Glutamatergic neuron (in vitro differentiated cells): ENCODE data around the gene AKAP12. TPM values are rescaled to one million over a fixed set of nuclear protein-coding genes. Genes with fewer than 3 reads are reported as not detected.

Source experiments
- DNase-seq: peaks from one replicate; pipeline ENCODE4 v3.0.0; 2022
- H3K27ac Mint-ChIP-seq: one replicate; pipeline ENCODE4 v1.8.0; 2020; ENCODE audit warnings: mild to moderate bottlenecking, mixed read lengths, inconsistent platforms; ENCODE audit not compliant: unreplicated experiment
- H3K27me3 Mint-ChIP-seq: one replicate; pipeline ENCODE4 v1.8.0; 2020; ENCODE audit warnings: mild to moderate bottlenecking, moderate library complexity, mixed read lengths, inconsistent platforms; ENCODE audit not compliant: unreplicated experiment
- H3K36me3 Mint-ChIP-seq: one replicate; pipeline ENCODE4 v1.8.0; 2020; ENCODE audit warnings: mild to moderate bottlenecking, mixed read lengths, inconsistent platforms; ENCODE audit not compliant: unreplicated experiment
- H3K4me1 Mint-ChIP-seq: one replicate; pipeline ENCODE4 v1.8.0; 2020; ENCODE audit warnings: mild to moderate bottlenecking, low read depth, mixed read lengths, inconsistent platforms; ENCODE audit not compliant: unreplicated experiment
- H3K4me3 Mint-ChIP-seq: one replicate; pipeline ENCODE4 v1.8.0; 2020; ENCODE audit warnings: mild to moderate bottlenecking, mixed read lengths, inconsistent platforms; ENCODE audit not compliant: unreplicated experiment
- H3K9me3 Mint-ChIP-seq: one replicate; pipeline ENCODE4 v1.8.0; 2020; ENCODE audit warnings: mild to moderate bottlenecking, moderate library complexity, mixed read lengths, inconsistent platforms; ENCODE audit not compliant: unreplicated experiment
- CTCF ChIP-seq: fragments of 200-600 bp; sonication (generic); IDR thresholded peaks from one replicate; pipeline ENCODE4 v1.5.0; 2021; ENCODE audit not compliant: partially characterized antibody, unreplicated experiment
- total RNA-seq: library from RNA; stranded (reverse); fragmentation: NEBNext Ultra II Directional; extraction: Animal tissue kit (Norgen Biotek cat#: 25700); gene quantifications from one replicate; pipeline ENCODE4 v1.2.1, GENCODE V29; 2021; ENCODE audit not compliant: unreplicated experiment

The AKAP12 gene
- total RNA-seq, 1 donor from 2014 or later, result 240 TPM

GRCh38 chr6:151213352-151213751 lies 26.4 kb upstream of the AKAP12 start:
- H3K27ac Mint-ChIP-seq, result no peak overlapping the region
- peaks cover 15% of the 10 kb centered on the region for H3K9me3 Mint-ChIP-seq
- H3K27me3 Mint-ChIP-seq, result peaks cover 4% of the 10 kb centered on the region
- H3K36me3 Mint-ChIP-seq, result peaks cover 15% of the 10 kb centered on the region
- no peak for DNase-seq
- H3K4me1 Mint-ChIP-seq, result peaks cover 24% of the 10 kb centered on the region
- no peak for TF ChIP-seq CTCF
- no peak overlapping the region for H3K4me3 Mint-ChIP-seq

- no peak for DNase-seq
- H3K4me1 Mint-ChIP-seq, result peaks cover 30% of the 10 kb centered on the region
- peaks cover 23% of the 10 kb centered on the region for H3K9me3 Mint-ChIP-seq
- peaks cover 12% of the 10 kb centered on the region for H3K27me3 Mint-ChIP-seq
- H3K27ac Mint-ChIP-seq, result peak overlapping the region; percentile 79
- peaks cover 12% of the 10 kb centered on the region for H3K36me3 Mint-ChIP-seq
- no peak for TF ChIP-seq CTCF
- H3K4me3 Mint-ChIP-seq, result no peak overlapping the region
These were observed 23.8 kb upstream of the AKAP12 start for GRCh38 chr6:151215999-151216398.

GRCh38 chr6:151216804-151217203 lies 23.0 kb upstream of the AKAP12 start:
- Mint-ChIP-seq H3K27me3 (peaks cover 12% of the 10 kb centered on the region), H3K4me3 (peak overlapping the region; percentile 55), H3K36me3 (peaks cover 7% of the 10 kb centered on the region), H3K27ac (peak overlapping the region; percentile 79), H3K4me1 (peaks cover 36% of the 10 kb centered on the region), H3K9me3 (peaks cover 18% of the 10 kb centered on the region)
- peak; percentile 24 for DNase-seq
- no peak for TF ChIP-seq CTCF

GRCh38 chr6:151219192-151219591 lies 20.6 kb upstream of the AKAP12 start:
- TF ChIP-seq CTCF, result no peak
- H3K9me3 Mint-ChIP-seq, result peaks cover 12% of the 10 kb centered on the region
- H3K4me1 Mint-ChIP-seq, result peaks cover 36% of the 10 kb centered on the region
- peak overlapping the region; percentile 49 for H3K4me3 Mint-ChIP-seq
- H3K27ac Mint-ChIP-seq, result peak overlapping the region; percentile 88
- no peak for DNase-seq
- H3K27me3 Mint-ChIP-seq, result peaks cover 12% of the 10 kb centered on the region
- H3K36me3 Mint-ChIP-seq, result no peaks in the 10 kb centered on the region

- no peak for TF ChIP-seq CTCF
- Mint-ChIP-seq H3K4me3 (no peak overlapping the region), H3K4me1 (peaks cover 18% of the 10 kb centered on the region), H3K9me3 (peaks cover 8% of the 10 kb centered on the region), H3K27me3 (peaks cover 8% of the 10 kb centered on the region), H3K36me3 (no peaks in the 10 kb centered on the region), H3K27ac (no peak overlapping the region)
- DNase-seq, result no peak
These were observed 15.7 kb upstream of the AKAP12 start for GRCh38 chr6:151224076-151224475.
